A673 (cell line): ENCODE measurements around the gene NPLOC4.

Experiments used
- CTCF ChIP-seq: fragments of 300-800, 200-600 bp; sonication (generic); conservative IDR thresholded peaks from 2 replicates; pipeline ENCODE4 v1.5.1; 2017; ENCODE audit warnings: low read depth, mild to moderate bottlenecking, antibody characterized with exemption, low read length, moderate library complexity, mixed read lengths
- EZH2 ChIP-seq: fragments of 200-600 bp; sonication (generic); IDR thresholded peaks from 2 replicates; pipeline ENCODE4 v1.6.1; 2017; ENCODE audit warnings: borderline replicate concordance, low read depth, mild to moderate bottlenecking, mixed read lengths, antibody characterized with exemption, low read length; ENCODE audit not compliant: poor library complexity, severe bottlenecking

GRCh38 chr17:81563861-81564586 is 72.9 kb downstream of the NPLOC4 start:
- no peak for TF ChIP-seq CTCF
- no peak for TF ChIP-seq EZH2
